Fibroblast of skin of left biceps (primary cell): ENCODE data around the gene MCEMP1.

ENCODE experiments used
- DNase-seq, 2 experiments: peaks; one replicate each; pipeline ENCODE4 v3.0.0-alpha.2; 2013; ENCODE audit warnings: low read depth in 2 of 2

MCEMP1 gene

GRCh38 chr19:7729211-7729610 lies 52.3 kb downstream of the MCEMP1 start:
- no peak for DNase-seq
